Measurements from ENCODE around the gene CHN1. TPM values are rescaled to one million over a fixed set of nuclear protein-coding genes. Genes with fewer than 3 reads are reported as not detected.

Gene CHN1
- total RNA-seq, 4 donors from 2014 or later = 11.8 to 56.7 (median 18.1) TPM

GRCh38 chr2:175022923-175023322, 17.7 kb upstream of the CHN1 start:
- H3K27me3 ChIP-seq = no peaks in the 10 kb centered on the region
- no peaks in the 10 kb centered on the region for H3K9me3 ChIP-seq
- no peaks in the 10 kb centered on the region for H3K36me3 ChIP-seq
- no peaks in the 10 kb centered on the region for H3K4me1 ChIP-seq
- no peak overlapping the region for H3K4me3 ChIP-seq
- intact Hi-C loops (cut with DNase I; ENCODE audit: low total_unique reads) = no loop called here
- DNase-seq = no peak
- H3K27ac ChIP-seq = no peak overlapping the region
- TF ChIP-seq, protein P1, sequence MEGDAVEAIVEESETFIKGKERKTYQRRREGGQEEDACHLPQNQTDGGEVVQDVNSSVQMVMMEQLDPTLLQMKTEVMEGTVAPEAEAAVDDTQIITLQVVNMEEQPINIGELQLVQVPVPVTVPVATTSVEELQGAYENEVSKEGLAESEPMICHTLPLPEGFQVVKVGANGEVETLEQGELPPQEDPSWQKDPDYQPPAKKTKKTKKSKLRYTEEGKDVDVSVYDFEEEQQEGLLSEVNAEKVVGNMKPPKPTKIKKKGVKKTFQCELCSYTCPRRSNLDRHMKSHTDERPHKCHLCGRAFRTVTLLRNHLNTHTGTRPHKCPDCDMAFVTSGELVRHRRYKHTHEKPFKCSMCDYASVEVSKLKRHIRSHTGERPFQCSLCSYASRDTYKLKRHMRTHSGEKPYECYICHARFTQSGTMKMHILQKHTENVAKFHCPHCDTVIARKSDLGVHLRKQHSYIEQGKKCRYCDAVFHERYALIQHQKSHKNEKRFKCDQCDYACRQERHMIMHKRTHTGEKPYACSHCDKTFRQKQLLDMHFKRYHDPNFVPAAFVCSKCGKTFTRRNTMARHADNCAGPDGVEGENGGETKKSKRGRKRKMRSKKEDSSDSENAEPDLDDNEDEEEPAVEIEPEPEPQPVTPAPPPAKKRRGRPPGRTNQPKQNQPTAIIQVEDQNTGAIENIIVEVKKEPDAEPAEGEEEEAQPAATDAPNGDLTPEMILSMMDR (IDR thresholded peaks at IDR 0.05) = no peak
- no peak for TF ChIP-seq POLR2A (IDR thresholded peaks at IDR 0.05)

DNA sequence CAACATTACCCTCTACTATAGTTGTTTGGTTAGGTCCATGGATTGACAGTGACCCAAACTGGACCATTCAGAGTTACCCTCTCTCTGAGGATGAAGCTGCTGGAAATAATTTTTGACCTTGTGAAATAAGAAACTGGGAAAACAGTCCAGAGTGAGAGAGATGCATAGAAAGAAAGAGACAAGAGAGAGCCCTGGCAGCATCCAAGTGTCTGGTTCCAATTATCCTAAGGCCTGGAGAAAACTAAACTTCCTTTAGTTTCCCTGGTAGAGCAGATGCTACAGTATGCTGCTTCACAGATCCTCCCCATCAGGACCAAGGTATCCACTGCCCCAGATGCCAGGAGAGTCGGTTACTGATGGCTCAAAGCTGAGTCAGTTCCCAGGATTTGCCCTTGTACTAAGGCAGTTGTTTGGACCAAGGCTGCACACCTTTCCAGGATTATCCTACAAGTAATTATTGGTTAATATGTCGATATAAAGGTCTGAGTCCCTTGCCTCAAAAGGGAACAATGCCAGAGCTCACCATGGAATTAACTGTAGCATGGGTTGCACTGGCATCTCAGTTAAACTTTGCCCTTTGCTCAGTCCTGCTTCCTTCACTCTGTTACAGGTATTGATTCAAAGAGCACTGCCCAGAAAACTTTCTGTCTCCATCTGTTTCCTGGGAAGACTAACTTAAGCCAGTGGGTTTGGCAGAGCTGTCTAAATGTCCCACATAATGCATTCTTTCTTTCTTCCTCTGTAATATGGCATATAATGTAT, 14.6 kb upstream of the CHN1 start:
- H3K36me3 ChIP-seq = no peaks in the 10 kb centered on the region
- H3K27ac ChIP-seq = no peak overlapping the region
- no peaks in the 10 kb centered on the region for H3K27me3 ChIP-seq
- DNase-seq = no peak
- no peak overlapping the region for H3K4me3 ChIP-seq
- H3K4me1 ChIP-seq = no peaks in the 10 kb centered on the region
- intact Hi-C loops (cut with DNase I; ENCODE audit: low total_unique reads) = no loop called here
- no peaks in the 10 kb centered on the region for H3K9me3 ChIP-seq
- TF ChIP-seq POLR2A (IDR thresholded peaks at IDR 0.05) = no peak
- TF ChIP-seq, protein P1 (IDR thresholded peaks at IDR 0.05) = no peak

GRCh38 chr2:175017618-175018414, 12.6 kb upstream of the CHN1 start:
- Histone ChIP-seq H3K36me3 (no peaks in the 10 kb centered on the region), H3K9me3 (no peaks in the 10 kb centered on the region), H3K4me3 (no peak overlapping the region), H3K27me3 (no peaks in the 10 kb centered on the region), H3K27ac (no peak overlapping the region), H3K4me1 (no peaks in the 10 kb centered on the region)
- no peak for DNase-seq
- intact Hi-C loops (cut with DNase I; ENCODE audit: low total_unique reads) = no loop called here
- TF ChIP-seq POLR2A (IDR thresholded peaks at IDR 0.05) = no peak
- TF ChIP-seq, protein P1 (IDR thresholded peaks at IDR 0.05) = no peak

GRCh38 chr2:175015340-175015739, 10.2 kb upstream of the CHN1 start:
- no peaks in the 10 kb centered on the region for H3K27me3 ChIP-seq
- H3K9me3 ChIP-seq = no peaks in the 10 kb centered on the region
- TF ChIP-seq, protein P1 (IDR thresholded peaks at IDR 0.05) = no peak
- no peak for TF ChIP-seq POLR2A (IDR thresholded peaks at IDR 0.05)
- no peak overlapping the region for H3K4me3 ChIP-seq
- intact Hi-C loops (cut with DNase I; ENCODE audit: low total_unique reads) = no loop called here
- no peak for DNase-seq
- no peaks in the 10 kb centered on the region for H3K36me3 ChIP-seq
- H3K27ac ChIP-seq = peak overlapping the region in 1 of 2 donors; percentile 23
- H3K4me1 ChIP-seq = no peaks in the 10 kb centered on the region

DNA sequence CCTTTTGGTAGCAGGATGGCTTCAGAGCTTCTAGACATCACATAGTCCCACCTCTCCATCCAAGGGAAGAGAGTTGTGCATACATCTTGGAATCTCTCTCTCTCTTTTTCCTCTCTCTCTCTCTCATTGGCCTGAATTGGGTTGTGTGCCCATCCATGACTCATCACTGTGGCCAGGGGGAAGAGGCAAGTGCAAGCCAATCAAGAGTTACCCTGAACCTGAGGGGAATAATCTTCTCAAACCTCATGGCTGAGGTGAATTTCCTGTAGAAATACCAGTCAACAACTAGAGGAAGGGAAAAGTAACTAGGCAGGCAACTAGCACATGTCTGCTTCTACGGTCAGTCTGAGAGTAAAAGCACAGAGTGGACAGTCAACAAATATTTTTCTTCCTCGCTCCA, 7.3 kb upstream of the CHN1 start:
- no peak for DNase-seq
- Histone ChIP-seq H3K9me3 (no peaks in the 10 kb centered on the region), H3K4me1 (no peaks in the 10 kb centered on the region), H3K36me3 (no peaks in the 10 kb centered on the region), H3K27me3 (no peaks in the 10 kb centered on the region), H3K4me3 (no peak overlapping the region), H3K27ac (no peak overlapping the region)
- intact Hi-C loops (cut with DNase I; ENCODE audit: low total_unique reads) = no loop called here
- TF ChIP-seq POLR2A (IDR thresholded peaks at IDR 0.05) = no peak
- TF ChIP-seq, protein P1 (IDR thresholded peaks at IDR 0.05) = no peak
